MM.1S (cell line): ENCODE measurements around the gene FAM163A.

Source experiments
- DNase-seq: peaks from one replicate; pipeline ENCODE4 v3.0.0-alpha.2; 2015
- H2AFZ ChIP-seq: fragments of 300-600 bp; sonication (generic); 2 replicates; pipeline ENCODE4 v1.6.0; 2016; ENCODE audit warnings: antibody characterized with exemption, low read length
- H3F3A ChIP-seq: fragments of 300-600 bp; sonication (generic); 2 replicates; pipeline ENCODE4 v1.6.1; 2016; ENCODE audit warnings: mild to moderate bottlenecking, antibody characterized with exemption, low read length, moderate library complexity, mixed read lengths; ENCODE audit not compliant: insufficient read depth
- H3K27ac ChIP-seq: fragments of 300-600 bp; sonication (generic); 2 replicates; pipeline ENCODE4 v1.5.1; 2016; ENCODE audit warnings: mild to moderate bottlenecking, low read length
- H3K27me3 ChIP-seq: fragments of 300-600 bp; sonication (generic); replicated peaks from 2 replicates; pipeline ENCODE4 v1.6.0; 2016; ENCODE audit warnings: low read length; ENCODE audit not compliant: insufficient read depth
- H3K36me3 ChIP-seq: fragments of 300-600 bp; sonication (generic); replicated peaks from 2 replicates; pipeline ENCODE4 v1.6.1; 2016; ENCODE audit warnings: mild to moderate bottlenecking, low read length, mixed read lengths; ENCODE audit not compliant: insufficient read depth
- H3K4me1 ChIP-seq: fragments of 300-600 bp; sonication (generic); 2 replicates; pipeline ENCODE4 v1.6.1; 2016; ENCODE audit warnings: low read length, mixed read lengths
- H3K4me2 ChIP-seq: fragments of 300-600 bp; sonication (generic); 2 replicates; pipeline ENCODE4 v1.6.0; 2016; ENCODE audit warnings: low read depth, low read length
- H3K4me3 ChIP-seq: fragments of 300-600 bp; sonication (generic); 2 replicates; pipeline ENCODE4 v1.5.1; 2016; ENCODE audit warnings: low read length, mixed read lengths
- H3K79me2 ChIP-seq: fragments of 300-600 bp; sonication (generic); 2 replicates; pipeline ENCODE4 v1.6.1; 2016; ENCODE audit warnings: mixed run types, low read length, mixed read lengths
- H3K9ac ChIP-seq: fragments of 300-600 bp; sonication (generic); 2 replicates; pipeline ENCODE4 v1.6.1; 2016; ENCODE audit warnings: low read length, mixed read lengths
- H3K9me2 ChIP-seq: fragments of 300-600 bp; sonication (generic); replicated peaks from 2 replicates; pipeline ENCODE4 v1.6.1; 2016; ENCODE audit warnings: mild to moderate bottlenecking, low read length, mixed read lengths; ENCODE audit not compliant: insufficient read depth
- H3K9me3 ChIP-seq: fragments of 300-600 bp; sonication (generic); replicated peaks from 2 replicates; pipeline ENCODE4 v1.6.1; 2016; ENCODE audit warnings: mild to moderate bottlenecking, low read length, mixed read lengths; ENCODE audit not compliant: insufficient read depth
- H4K20me1 ChIP-seq: fragments of 300-600 bp; sonication (generic); 2 replicates; pipeline ENCODE4 v1.6.1; 2016; ENCODE audit warnings: mild to moderate bottlenecking, low read length, moderate library complexity, mixed read lengths; ENCODE audit not compliant: insufficient read depth
- EZH2 ChIP-seq: fragments of 300-600 bp; sonication (generic); optimal IDR thresholded peaks from 2 replicates; pipeline ENCODE3; 2017; ENCODE audit warnings: low read depth, mild to moderate bottlenecking, antibody characterized with exemption, low read length, mixed read lengths
- EZH2phosphoT487 ChIP-seq: fragments of 300-600 bp; sonication (generic); IDR thresholded peaks from 2 replicates; pipeline ENCODE4 v1.6.1; 2018; ENCODE audit warnings: antibody characterized with exemption, low read length
- TF ChIP-seq, protein P1 (sequence below): fragments of 300-600 bp; sonication (generic); IDR thresholded peaks from 2 replicates; pipeline ENCODE4 v1.5.1; 2016; ENCODE audit warnings: antibody characterized with exemption, low read length, mixed read lengths

The FAM163A gene

DNA sequence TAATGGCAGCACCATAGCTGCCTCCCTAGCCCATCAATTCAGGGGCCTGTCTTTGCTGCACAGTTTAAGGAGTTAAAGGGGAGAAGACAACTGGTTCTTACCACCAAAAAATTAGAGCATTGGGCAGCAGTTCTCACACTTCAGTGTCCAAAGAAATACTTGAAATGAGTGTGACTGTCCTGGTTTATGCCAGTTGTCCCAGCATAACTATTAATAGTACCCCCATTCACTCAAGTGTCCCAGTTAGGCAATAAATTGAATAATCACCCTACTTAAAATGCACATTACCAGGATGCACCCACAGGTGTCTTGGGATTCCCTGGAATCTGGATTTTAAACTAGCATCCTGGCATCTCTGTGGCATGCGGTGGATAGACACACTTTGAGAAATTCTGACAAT, 51.1 kb downstream of the FAM163A start:
- H3K9me2 ChIP-seq: no peaks in the 10 kb centered on the region
- H3K36me3 ChIP-seq: no peaks in the 10 kb centered on the region
- H3K9me3 ChIP-seq: no peaks in the 10 kb centered on the region
- H3K9ac ChIP-seq: no peak overlapping the region
- no peak overlapping the region for H3K4me3 ChIP-seq
- no peaks in the 10 kb centered on the region for H3K79me2 ChIP-seq
- no peak for TF ChIP-seq EZH2phosphoT487
- DNase-seq: no peak
- H3F3A ChIP-seq: no peaks in the 10 kb centered on the region
- H4K20me1 ChIP-seq: no peaks in the 10 kb centered on the region
- H3K27me3 ChIP-seq: no peaks in the 10 kb centered on the region
- peaks cover 4% of the 10 kb centered on the region for H3K4me1 ChIP-seq
- no peak overlapping the region for H3K27ac ChIP-seq
- no peak overlapping the region for H3K4me2 ChIP-seq
- H2AFZ ChIP-seq: no peak overlapping the region

DNA sequence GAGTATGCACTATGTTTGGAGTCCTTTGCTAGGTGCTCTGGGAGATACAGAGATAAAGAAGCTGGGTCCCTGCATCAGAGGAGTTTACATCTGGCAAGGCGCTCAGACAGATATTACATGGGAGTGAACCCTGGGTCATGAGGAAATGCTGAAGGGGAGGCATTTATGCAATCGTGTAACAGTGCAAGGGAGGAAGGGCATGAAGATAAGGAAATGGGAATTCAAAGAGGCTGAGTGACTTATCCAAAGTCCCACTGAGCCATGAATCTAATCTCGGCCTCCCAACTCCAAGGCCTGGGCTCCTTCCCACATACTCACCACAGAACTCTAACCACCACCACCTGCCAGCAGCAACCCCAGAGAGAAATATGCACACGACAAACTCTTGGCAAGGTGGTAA, 51.6 kb downstream of the FAM163A start:
- TF ChIP-seq EZH2phosphoT487: no peak
- TF ChIP-seq, protein P1, sequence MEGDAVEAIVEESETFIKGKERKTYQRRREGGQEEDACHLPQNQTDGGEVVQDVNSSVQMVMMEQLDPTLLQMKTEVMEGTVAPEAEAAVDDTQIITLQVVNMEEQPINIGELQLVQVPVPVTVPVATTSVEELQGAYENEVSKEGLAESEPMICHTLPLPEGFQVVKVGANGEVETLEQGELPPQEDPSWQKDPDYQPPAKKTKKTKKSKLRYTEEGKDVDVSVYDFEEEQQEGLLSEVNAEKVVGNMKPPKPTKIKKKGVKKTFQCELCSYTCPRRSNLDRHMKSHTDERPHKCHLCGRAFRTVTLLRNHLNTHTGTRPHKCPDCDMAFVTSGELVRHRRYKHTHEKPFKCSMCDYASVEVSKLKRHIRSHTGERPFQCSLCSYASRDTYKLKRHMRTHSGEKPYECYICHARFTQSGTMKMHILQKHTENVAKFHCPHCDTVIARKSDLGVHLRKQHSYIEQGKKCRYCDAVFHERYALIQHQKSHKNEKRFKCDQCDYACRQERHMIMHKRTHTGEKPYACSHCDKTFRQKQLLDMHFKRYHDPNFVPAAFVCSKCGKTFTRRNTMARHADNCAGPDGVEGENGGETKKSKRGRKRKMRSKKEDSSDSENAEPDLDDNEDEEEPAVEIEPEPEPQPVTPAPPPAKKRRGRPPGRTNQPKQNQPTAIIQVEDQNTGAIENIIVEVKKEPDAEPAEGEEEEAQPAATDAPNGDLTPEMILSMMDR: no peak
- no peak for TF ChIP-seq EZH2
- Histone ChIP-seq H3K9ac (no peak overlapping the region), H3K27me3 (no peaks in the 10 kb centered on the region), H2AFZ (no peak overlapping the region), H3K9me3 (no peaks in the 10 kb centered on the region), H3F3A (no peaks in the 10 kb centered on the region), H3K4me3 (no peak overlapping the region), H3K79me2 (no peaks in the 10 kb centered on the region), H3K4me2 (no peak overlapping the region), H3K4me1 (peaks cover 6% of the 10 kb centered on the region), H3K36me3 (no peaks in the 10 kb centered on the region), H4K20me1 (no peaks in the 10 kb centered on the region), H3K27ac (no peak overlapping the region), H3K9me2 (no peaks in the 10 kb centered on the region)
- no peak for DNase-seq

DNA sequence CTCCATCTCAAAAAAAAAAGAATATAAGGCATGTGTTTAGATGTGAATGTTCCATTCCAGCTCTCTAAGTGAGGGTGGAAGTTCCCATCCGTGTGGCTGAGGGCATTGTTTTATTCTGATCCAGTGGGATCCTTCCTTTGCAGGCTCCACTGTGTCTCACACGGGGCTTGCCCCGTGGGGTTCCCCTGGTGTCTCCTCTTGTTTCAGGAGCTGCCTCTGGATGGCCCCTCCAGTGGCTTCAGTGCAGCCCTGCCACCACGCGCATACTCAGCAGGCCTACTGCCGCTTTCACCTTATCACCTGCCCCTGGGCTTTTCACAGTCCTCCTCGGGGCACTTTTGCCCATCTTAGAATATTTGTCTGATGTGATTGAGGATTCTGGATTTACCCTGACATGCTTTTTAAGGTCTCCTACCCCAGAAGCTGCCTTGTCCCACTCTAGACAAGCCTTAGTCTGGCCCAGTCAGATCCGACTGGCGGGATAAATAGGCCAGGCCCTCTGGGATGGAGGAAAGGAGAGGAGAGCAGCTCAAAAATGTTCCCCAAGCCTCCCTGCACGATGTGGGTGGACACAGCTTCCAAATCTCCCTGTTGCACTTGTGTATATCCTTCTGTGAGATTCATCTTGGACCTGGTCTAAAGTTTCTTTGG, 55.2 kb downstream of the FAM163A start:
- Histone ChIP-seq H3K4me1 (peaks cover 6% of the 10 kb centered on the region), H4K20me1 (no peaks in the 10 kb centered on the region), H3K79me2 (no peaks in the 10 kb centered on the region), H3K9ac (no peak overlapping the region), H3K9me2 (no peaks in the 10 kb centered on the region), H3K9me3 (no peaks in the 10 kb centered on the region), H3K27ac (no peak overlapping the region), H3K4me3 (no peak overlapping the region), H3K27me3 (no peaks in the 10 kb centered on the region), H3K4me2 (no peak overlapping the region), H3F3A (no peaks in the 10 kb centered on the region), H2AFZ (no peak overlapping the region), H3K36me3 (no peaks in the 10 kb centered on the region)
- no peak for DNase-seq
- no peak for TF ChIP-seq EZH2phosphoT487
- TF ChIP-seq, protein P1: no peak

DNA sequence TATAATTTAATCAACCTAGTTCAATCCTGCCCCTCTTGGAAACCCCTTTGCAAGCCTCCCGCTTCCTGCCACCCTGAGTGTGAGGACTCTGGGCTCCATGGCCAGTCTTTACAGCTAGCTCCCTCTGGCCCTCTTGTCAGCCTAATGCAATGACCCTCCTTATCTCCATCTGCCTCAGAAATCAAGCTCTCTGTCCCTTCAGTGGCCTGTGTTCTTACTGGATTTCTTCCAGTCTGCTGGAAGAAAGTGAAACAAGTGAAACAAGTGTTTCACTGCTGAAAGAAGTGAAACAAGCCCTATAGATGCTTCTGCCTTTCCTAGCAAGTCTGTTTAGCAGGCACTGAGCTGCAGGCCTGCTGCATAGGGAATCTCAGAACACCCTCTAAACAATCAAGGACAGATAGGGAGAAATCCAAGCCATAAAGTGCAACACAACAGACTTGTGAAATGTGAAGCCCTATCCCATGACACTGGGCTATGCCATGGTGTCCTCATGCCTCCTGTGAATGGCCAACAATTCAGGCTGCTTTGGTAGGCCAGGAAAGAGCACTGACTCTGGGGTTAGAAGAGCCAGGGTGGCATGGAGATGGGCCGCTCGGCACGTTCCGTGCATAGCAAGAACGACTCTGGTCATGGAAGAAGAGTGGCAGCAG, 55.9 kb downstream of the FAM163A start:
- H3K27ac ChIP-seq: no peak overlapping the region
- H3F3A ChIP-seq: no peaks in the 10 kb centered on the region
- no peak overlapping the region for H2AFZ ChIP-seq
- no peaks in the 10 kb centered on the region for H3K9me2 ChIP-seq
- no peaks in the 10 kb centered on the region for H3K79me2 ChIP-seq
- no peaks in the 10 kb centered on the region for H3K9me3 ChIP-seq
- no peak for DNase-seq
- no peak overlapping the region for H3K4me3 ChIP-seq
- H3K9ac ChIP-seq: no peak overlapping the region
- TF ChIP-seq, protein P1: no peak
- TF ChIP-seq EZH2phosphoT487: no peak
- no peak for TF ChIP-seq EZH2
- H3K4me2 ChIP-seq: no peak overlapping the region
- H3K4me1 ChIP-seq: peaks cover 6% of the 10 kb centered on the region
- H4K20me1 ChIP-seq: no peaks in the 10 kb centered on the region
- H3K36me3 ChIP-seq: no peaks in the 10 kb centered on the region
- no peaks in the 10 kb centered on the region for H3K27me3 ChIP-seq
